Heart right ventricle (tissue), 16 donors: ENCODE measurements around the gene COX7B. TPM values are rescaled to one million over a fixed set of nuclear protein-coding genes. Genes with fewer than 3 reads are reported as not detected.

Experiments used
- ATAC-seq, 8 donors: fragments of 200-7000 bp; cut with Tn5 transposase; one replicate each; pipeline ENCODE4 v1.9.1; 2020; ENCODE audit warnings: mild to moderate bottlenecking in 8 of 8, moderate library complexity in 8 of 8, moderate number of reproducible peaks in 1 of 8
- DNase-seq, 2 donors: peaks; one replicate each; pipeline ENCODE4 v3.0.0-alpha.2; 2020
- H3K27ac ChIP-seq, 10 donors: fragments of 200-600 bp; sonication (generic) in 2 of 10; one replicate each; pipeline versions ENCODE4 v1.5.0 to v1.8.0; 2020 to 2022; ENCODE audit warnings: mild to moderate bottlenecking in 3 of 10
- H3K27me3 ChIP-seq, 7 donors: fragments of 200-600 bp; one replicate each; pipeline ENCODE4 v1.8.0; 2021 to 2022; ENCODE audit warnings: mild to moderate bottlenecking in 2 of 7
- H3K36me3 ChIP-seq, 9 donors: fragments of 200-600 bp; sonication (generic) in 1 of 9; one replicate each; pipeline versions ENCODE4 v1.5.0 to v1.8.0; 2020 to 2022; ENCODE audit warnings: mild to moderate bottlenecking in 2 of 9
- H3K4me1 ChIP-seq, 9 donors: fragments of 200-600 bp; sonication (generic) in 1 of 9; one replicate each; pipeline versions ENCODE4 v1.5.0 to v1.8.0; 2020 to 2022; ENCODE audit warnings: mild to moderate bottlenecking in 4 of 9
- H3K4me3 ChIP-seq, 10 donors: fragments of 200-600 bp; sonication (generic) in 2 of 10; one replicate each; pipeline versions ENCODE4 v1.5.0 to v1.8.0; 2020 to 2022; ENCODE audit warnings: mild to moderate bottlenecking in 7 of 10, moderate library complexity in 2 of 10
- H3K9me3 ChIP-seq, 11 donors: fragments of 200-600 bp in 10 of 11; sonication (generic) in 2 of 11; one replicate each; pipeline versions ENCODE4 v1.5.0 to v1.8.0; 2013 to 2022; ENCODE audit warnings: mild to moderate bottlenecking in 2 of 11, control low read depth in 1 of 11, moderate library complexity in 1 of 11
- CTCF ChIP-seq, 9 donors: fragments of 200-600 bp; sonication (generic) in 2 of 9; IDR thresholded peaks; one replicate each; pipeline versions ENCODE4 v1.5.0 to v1.8.0; 2021 to 2022; ENCODE audit warnings: antibody characterized with exemption in 9 of 9, mild to moderate bottlenecking in 5 of 9, moderate library complexity in 1 of 9
- WGBS, 2 donors: extraction: QIAGEN DNeasy Blood & Tissue Kit; methylation state at CpG; one replicate each; pipeline ENCODE4 v1.1.7; 2013; ENCODE audit warnings: inconsistent platforms in 1 of 2; 5-methylcytosine and 5-hydroxymethylcytosine counted together
- intact Hi-C, 10 donors: fragments of 100-400 bp; cut with DNase I; formaldehyde crosslinking; loops; one replicate each; pipeline versions ENCODE4 v1.11.1 to v1.14.2; 2022
- polyA plus RNA-seq, 2 donors: library from polyadenylated mRNA; stranded (reverse); fragments of 200-250 nt; gene quantifications; one replicate each; pipeline ENCODE4 v1.2.3, GENCODE V29; 2013
- total RNA-seq, 10 donors: library from RNA; stranded (reverse); fragmentation: NEBNext Ultra II Directional in 3 of 10; extraction: Animal tissue kit (Norgen Biotek cat#: 25700) in 3 of 10; gene quantifications; one replicate each; pipeline versions ENCODE4 v1.2.1 to v1.2.4, GENCODE V29; 2021 to 2023
- donor health status: Arrhythmogenic right ventricular cardiomyopathy.
- donor health status: ischemic (EF 13 %, LVEDD 7.1; RV severe dilation, severe dysfunction).
- donor health status: healthy with polysubstance abuse.
- donor health status: DM: no; HTN: yes; CAD: no.
- donor health status: DM: no; HTN: no; CAD: no.
- donor health status: ischemic (EF 25% LVEDD 6.9; RV normal size, moderate dysfunction).
- donor health status: ischemic (EF 25% LVEDD 5.7; RV mildly dilated, moderate dysfunction).
- donor health status: healthy.
- donor health status: DM: yes; HTN: yes; CAD: no.
- donor health status: Ischemic cardiomyopathy.
- donor health status: ischemic (EF 35%, LVEDD 5.7; RV mildly dilated, moderate dysfunction).
- donor health status: nonischemic (EF 11% LVEDD 7.7; RV severe dilation, severe dysfunction).
- donor health status: DM: yes; HTN: yes; CAD: no.
- donor health status: PGD.
- donor health status: ischemic (EF 29% LVEDD 5.4; RV normal size, mild dysfunction).
- donor health status: nonischemic (EF 23%, LVEDD 6.1; RV moderate dilation, normal function).

Gene COX7B
- total and polyA plus RNA-seq, 12 donors = 915 to 7,586 (median 1,474) TPM

DNA sequence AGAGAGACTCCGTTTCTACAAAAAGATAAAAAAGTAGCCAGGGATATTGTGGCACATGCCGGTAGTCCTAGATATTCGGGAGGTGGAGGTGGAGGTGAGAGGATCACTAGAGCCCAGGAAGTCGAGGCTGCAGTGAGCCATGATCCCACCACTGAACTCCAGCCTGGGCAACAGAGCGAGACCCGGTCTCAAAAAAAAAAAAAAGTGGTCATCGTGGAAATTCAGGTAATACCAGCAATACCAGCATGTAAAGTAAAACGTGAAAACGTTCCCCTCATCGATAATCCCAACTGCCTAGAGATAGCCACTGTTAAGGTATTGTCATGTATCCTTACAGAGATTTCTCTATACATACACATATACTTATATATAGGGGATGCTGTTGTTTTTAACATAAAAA lies 5.6 kb upstream of the COX7B start:
- H3K27me3 ChIP-seq = no peaks in the 10 kb centered on the region
- WGBS, 2 donors = 58 to 65% methylated on average over 10 of the region's 10 CpGs
- ATAC-seq = no peak
- peaks cover 0 to 9% (median 0%) of the 10 kb centered on the region in 11 donors for H3K9me3 ChIP-seq
- no peak for TF ChIP-seq CTCF (IDR thresholded peaks at IDR 0.05)
- peak overlapping the region in 1 of 10 donors; percentile 91 for H3K27ac ChIP-seq
- no peak for DNase-seq
- intact Hi-C loops = loop anchor here in 2 of 10 donors (10.0 kb wide), 2 partner anchors 109 to 211 kb away; partner anchors contain the start of genes ATRX (in 1 of the 2) and PGK1 (in 1 of the 2)
- peak overlapping the region in 8 of 10 donors; percentile 35 to 79 (median 74) for H3K4me3 ChIP-seq
- peaks cover 0 to 34% (median 3%) of the 10 kb centered on the region in 9 donors for H3K4me1 ChIP-seq
- H3K36me3 ChIP-seq = no peaks in the 10 kb centered on the region

DNA sequence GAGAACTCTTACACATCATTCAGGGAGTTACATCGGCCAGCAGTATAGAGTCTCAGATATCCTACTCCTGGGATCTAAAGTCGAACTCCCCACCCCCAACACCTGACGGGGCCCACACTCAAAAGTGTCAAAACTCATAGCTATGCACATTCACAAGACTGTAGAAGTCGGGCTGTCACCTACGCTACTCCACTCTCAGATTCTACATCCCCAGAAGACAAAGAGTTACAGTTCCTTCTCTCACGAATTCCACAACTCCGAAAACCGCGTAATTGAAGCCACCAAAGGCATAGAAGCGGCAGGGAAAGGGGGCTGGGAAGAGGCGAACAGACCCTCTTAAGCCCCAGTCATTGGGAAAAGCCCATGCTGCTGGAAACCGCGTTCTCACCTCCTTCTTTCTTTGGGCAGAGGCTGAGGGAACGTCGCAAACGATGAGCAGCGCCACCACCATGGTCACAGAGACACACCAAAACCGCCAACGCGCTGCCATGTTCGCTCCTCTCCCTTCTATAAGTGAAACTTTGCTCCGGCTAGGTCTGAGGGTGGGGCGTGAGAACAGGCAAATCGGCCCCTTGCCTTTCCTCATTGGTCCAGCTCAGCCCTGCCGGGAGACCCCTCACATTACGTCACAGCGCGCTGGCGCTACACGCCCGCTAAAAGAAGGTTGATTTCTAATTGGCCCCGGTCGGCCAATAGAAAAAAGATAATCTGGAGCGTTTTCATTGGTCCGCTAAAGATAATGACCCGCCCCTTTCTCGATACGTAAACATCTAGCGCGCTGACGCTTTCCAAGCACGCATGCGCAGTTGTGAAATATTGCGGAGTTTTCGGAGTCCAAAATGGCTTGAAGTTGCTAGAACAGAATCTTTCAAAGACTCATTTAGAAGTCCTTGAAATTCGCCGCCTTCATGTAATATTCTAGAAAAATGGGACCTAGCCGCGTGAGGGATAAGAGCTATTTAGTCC lies 4.1 kb upstream of the COX7B start, which contains the start of gene MAGT1:
Gene MAGT1 (minus strand): TSS at position 515 of the 966 bp plus-strand sequence. CDS start 25 bp downstream, at position 490.
- peak within 1 kb of the TSS; percentile 28 to 79 (median 72) for H3K4me3 ChIP-seq
- ATAC-seq = peak; percentile 96 to 98 (median 97)
- TF ChIP-seq CTCF (IDR thresholded peaks at IDR 0.05) = no peak
- H3K9me3 ChIP-seq = peaks cover 0 to 12% (median 0%) of the 10 kb centered on the region in 11 donors
- no peaks in the 10 kb centered on the region for H3K27me3 ChIP-seq
- H3K36me3 ChIP-seq = no peaks in the 10 kb centered on the region
- intact Hi-C loops = loop anchor here in 4 of 10 donors (5.0 to 10.0 kb wide), 4 partner anchors 108 to 210 kb away; partner anchors contain the start of genes ATRX (in 2 of the 4) and PGK1 (in 1 of the 4)
- 0% methylated on average over 48 to 49 of the region's 49 CpGs for WGBS, 2 donors
- DNase-seq = peak; percentile 87 to 94
- peaks cover 0 to 34% (median 3%) of the 10 kb centered on the region in 9 donors for H3K4me1 ChIP-seq
- peak within 1 kb of the TSS; percentile 78 to 96 (median 92) for H3K27ac ChIP-seq

DNA sequence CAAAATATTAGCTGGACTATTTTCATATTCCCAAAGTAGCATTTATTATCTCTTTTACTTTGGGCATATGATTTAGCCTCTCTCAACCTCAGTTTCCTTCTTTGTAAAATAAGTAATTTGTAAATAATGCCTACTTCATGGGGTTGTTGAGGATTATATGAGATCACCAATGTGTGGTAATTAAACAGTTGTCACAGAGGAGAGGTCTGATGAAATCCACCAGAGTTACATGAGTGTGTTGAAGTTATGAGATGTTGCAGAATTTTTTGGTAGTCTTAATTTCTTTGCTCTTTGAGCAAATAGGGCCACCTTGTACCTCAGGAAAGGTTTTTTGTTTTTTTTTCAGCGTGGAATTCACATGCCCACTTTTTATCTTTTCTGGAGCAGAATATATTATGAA lies 1.4 kb downstream of the COX7B start:
- intact Hi-C loops = loop anchor here in 2 of 10 donors (10.0 kb wide), 1 partner anchor 204 kb away; the partner anchor contains the start of gene PGK1 (in 2 of the 2)

More for the DNA sequence above, 1.4 kb downstream of the COX7B start:
- Histone ChIP-seq H3K27me3 (no peaks in the 10 kb centered on the region), H3K27ac (peak overlapping the region in 9 of 10 donors; percentile 74 to 94 (median 91)), H3K4me1 (peaks cover 0 to 22% (median 8%) of the 10 kb centered on the region in 9 donors), H3K4me3 (peak overlapping the region; percentile 18 to 80 (median 66)), H3K36me3 (peaks cover 0 to 46% (median 0%) of the 10 kb centered on the region in 9 donors), H3K9me3 (peaks cover 0 to 3% (median 0%) of the 10 kb centered on the region in 11 donors)
- DNase-seq (no peak), ATAC-seq (no peak)
- TF ChIP-seq CTCF (IDR thresholded peaks at IDR 0.05) = no peak
- 27 to 74% methylated on average over 1 of the region's 1 CpG for WGBS, 2 donors
